DMS 273 treated with DMSO at 0.1 percent for 48 hours (cell line): Measurements from ENCODE around the gene ARHGAP26.
"Not testable (repeated sequence)": the region's sequence is repeated elsewhere in the genome, so short reads cannot be mapped to it uniquely, and the experiment has no call there.

Source experiments
- DNase-seq: peaks from one replicate; lab custom pipeline; 2025; lab: John Stamatoyannopoulos, UW

The ARHGAP26 gene

GRCh38 chr5:142931896-142932686 lies 161.9 kb downstream of the ARHGAP26 start:
- DNase-seq = no peak

DNA sequence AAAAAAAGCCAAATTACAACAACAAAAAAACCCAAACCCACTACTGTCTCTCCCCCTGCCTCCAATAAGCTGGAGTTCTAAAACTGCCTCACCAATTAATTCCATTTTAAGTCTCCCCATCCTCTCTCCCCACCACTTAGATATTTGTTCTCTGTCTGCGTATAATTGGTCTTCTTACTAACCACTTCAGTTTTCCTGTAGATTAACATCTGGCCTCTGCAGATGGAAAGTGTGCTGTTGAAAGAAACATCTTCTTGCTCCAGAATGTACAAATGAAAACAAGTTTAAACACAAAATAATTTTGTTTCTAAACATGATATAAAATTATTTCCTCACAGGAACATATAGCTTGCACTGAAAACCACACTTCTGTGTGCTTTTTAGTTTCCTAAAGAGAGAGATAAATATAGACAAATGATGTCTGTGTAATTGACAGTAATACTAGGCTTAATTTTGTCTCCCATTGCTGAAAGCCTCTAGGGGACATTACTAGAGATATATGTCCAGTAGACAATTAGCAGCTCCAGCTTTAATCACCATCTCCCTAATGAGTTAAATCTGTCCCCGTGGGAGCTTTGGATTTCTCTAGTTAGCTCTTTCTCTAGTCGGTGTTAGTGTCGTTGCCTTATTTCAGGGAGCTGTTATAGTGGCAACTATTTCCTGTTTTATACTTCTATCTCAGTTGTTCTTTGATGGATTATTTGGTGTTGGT lies 164.0 kb downstream of the ARHGAP26 start:
- DNase-seq = peak; percentile 78

- DNase-seq = no peak
Measured at GRCh38 chr5:142935014-142935413, 164.8 kb downstream of the ARHGAP26 start.

GRCh38 chr5:142937374-142937773 lies 167.2 kb downstream of the ARHGAP26 start:
- no peak for DNase-seq

GRCh38 chr5:142938266-142938880 lies 168.2 kb downstream of the ARHGAP26 start:
- DNase-seq = no peak

GRCh38 chr5:142939006-142939405 lies 168.8 kb downstream of the ARHGAP26 start:
- DNase-seq = no peak

DNA sequence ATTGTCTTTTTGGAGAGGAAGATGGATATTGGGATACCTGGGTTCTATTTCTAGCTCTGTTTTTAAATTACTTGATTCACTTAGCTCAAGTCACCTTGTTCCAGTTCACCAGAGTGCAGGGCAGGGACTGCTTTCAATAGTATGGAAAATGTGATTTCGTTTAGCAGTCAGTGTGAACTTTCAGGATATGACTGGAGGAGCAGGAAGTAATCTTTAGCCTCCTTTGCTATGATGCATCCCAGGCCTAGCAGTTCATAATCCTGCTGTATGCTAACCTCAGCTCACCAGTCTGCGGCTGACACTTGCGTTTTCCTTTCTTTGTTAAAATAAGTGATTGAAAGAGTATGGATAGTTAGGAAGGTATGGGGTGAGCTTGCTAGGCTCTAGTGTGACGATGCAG lies 169.7 kb downstream of the ARHGAP26 start:
- no peak for DNase-seq

DNA sequence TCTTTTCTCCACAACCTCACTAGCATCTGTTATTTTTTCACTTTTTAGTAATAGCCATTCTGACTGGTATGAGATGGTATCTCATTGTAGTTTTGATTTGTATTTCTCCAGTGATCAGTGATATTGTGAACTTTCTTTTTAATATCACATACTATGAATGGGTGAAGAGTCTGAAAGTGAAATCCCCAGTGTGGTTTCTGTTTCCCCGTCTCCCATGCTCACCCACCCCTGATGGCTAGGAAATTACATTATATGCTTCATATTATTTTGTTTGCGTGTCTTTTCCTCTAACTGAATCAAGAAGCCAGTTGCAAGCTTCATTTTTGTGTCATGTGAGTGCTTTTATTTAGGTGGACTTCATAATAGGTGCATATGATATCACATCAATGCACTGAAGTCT lies 171.1 kb downstream of the ARHGAP26 start:
- DNase-seq = no peak

- no peak for DNase-seq
Measured at GRCh38 chr5:142942901-142943300, 172.7 kb downstream of the ARHGAP26 start.

DNA sequence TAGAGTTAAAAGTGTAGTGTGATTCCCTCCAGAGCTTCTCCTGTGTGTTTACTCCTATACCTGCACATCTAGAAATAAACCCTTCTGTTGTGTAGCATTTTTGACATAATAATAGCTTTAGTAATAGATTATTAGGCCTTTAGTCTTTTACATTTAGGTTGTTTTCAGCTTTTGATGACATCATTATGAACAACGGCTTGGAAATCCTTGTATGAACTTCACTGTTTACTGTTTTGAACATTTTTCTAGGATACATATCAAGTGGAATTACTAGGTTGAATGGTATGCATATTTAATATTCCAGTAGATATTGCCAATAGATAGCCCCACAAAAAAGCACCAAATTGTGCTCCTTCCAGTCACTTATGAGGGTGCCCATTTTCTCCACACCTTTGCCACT lies 174.0 kb downstream of the ARHGAP26 start:
- DNase-seq = no peak

GRCh38 chr5:142945321-142945720 lies 175.1 kb downstream of the ARHGAP26 start:
- DNase-seq = no peak

- no peak for DNase-seq
Measured at GRCh38 chr5:142945845-142946244, 175.7 kb downstream of the ARHGAP26 start.

DNA sequence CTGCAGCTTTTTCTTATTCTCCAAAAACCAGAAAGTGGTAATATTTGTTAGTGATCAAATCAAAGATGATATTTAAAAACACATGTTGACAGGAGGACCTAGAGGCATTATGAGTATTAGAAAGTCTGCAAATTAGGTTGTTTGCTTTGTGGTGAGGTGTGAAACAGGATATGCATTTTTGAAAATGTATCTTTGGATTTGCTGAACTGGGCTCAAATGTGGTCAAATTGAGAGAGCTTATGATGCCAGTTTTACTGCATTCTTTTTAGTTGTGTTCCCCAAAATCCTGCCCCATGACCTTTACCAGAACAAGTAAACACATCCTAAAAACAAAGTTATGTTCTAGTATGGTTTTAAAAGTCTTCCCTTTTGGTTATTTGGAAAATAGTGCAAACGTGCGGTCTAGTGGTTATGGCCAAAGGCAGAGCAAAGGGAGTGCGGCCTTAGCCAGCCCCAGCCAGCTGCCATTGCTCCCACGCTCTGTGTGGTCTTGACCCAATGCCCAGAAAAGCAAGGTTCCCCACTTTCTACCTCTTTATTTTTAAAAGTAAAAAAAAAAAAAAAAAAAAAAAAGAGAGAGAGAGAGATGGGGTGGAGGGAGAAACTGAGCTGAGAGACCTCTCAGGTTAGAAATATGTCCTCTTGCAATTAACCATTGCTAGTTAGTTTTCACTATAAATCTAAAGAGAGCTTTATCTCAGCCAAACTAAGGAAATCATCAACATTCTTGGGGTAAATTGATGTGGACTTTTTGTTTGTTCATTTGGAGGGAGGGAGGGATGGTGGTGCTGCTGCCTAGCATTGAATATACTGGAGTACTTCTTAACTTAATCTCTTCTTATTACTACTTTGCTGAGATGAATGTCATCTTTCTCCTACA lies 176.6 kb downstream of the ARHGAP26 start:
- DNase-seq = no peak

DNA sequence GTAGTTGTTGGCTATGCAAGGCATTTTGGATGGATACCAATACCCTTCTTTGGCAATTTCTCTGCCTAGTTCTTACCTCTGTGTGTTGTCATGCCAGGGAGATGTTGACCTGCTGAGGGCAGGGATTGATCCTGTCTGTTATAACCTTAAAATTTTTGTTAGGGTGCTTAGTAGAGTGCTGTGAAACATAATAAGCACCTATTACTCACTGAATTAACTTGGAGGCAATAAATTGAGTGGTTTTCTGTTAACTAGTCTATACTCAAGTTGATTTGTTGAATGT lies 177.2 kb downstream of the ARHGAP26 start:
- no peak for DNase-seq

- DNase-seq = no peak
Measured at GRCh38 chr5:142952229-142952628, 182.1 kb downstream of the ARHGAP26 start.

DNA sequence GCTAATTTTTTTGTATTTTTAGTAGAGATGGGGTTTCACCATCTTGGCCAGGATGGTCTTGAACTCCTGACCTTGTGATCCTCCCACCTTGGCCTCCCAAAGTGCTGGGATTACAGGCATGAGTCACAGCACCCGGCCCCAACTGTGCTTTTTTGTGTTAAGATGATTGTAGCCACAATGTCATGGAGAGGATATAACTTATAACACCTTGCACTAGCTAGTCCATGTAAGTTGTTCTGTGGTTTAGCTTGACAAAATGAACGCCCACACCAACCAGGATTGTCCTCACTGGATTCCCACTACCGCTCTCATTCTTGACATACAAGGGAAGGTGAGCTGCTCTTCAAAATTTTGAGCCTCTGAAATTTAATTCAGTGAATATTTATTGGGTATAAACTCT lies 182.7 kb downstream of the ARHGAP26 start:
- DNase-seq = not testable (repeated sequence)

- DNase-seq = no peak
Measured at GRCh38 chr5:142954455-142954854, 184.3 kb downstream of the ARHGAP26 start.

GRCh38 chr5:142955628-142956027 lies 185.5 kb downstream of the ARHGAP26 start:
- no peak for DNase-seq

DNA sequence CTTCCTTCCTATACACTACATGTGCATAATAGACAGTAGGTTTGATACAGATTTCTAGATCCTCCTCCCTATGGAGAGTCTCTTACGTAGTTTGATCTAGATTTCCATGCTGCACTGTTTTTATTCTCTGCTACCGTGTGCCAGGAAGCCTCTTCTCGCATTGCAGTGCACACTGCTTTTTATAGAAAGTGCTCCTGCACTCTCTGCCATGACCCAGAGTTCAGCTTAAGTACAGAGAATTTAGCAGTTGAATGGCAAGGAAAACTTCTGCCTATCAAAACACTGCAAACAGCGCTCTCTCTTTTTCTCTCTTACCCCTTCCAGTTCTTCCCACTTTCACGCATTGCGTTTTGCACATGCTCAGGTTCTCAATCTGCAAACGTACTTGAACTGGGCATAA lies 187.4 kb downstream of the ARHGAP26 start:
- no peak for DNase-seq

DNA sequence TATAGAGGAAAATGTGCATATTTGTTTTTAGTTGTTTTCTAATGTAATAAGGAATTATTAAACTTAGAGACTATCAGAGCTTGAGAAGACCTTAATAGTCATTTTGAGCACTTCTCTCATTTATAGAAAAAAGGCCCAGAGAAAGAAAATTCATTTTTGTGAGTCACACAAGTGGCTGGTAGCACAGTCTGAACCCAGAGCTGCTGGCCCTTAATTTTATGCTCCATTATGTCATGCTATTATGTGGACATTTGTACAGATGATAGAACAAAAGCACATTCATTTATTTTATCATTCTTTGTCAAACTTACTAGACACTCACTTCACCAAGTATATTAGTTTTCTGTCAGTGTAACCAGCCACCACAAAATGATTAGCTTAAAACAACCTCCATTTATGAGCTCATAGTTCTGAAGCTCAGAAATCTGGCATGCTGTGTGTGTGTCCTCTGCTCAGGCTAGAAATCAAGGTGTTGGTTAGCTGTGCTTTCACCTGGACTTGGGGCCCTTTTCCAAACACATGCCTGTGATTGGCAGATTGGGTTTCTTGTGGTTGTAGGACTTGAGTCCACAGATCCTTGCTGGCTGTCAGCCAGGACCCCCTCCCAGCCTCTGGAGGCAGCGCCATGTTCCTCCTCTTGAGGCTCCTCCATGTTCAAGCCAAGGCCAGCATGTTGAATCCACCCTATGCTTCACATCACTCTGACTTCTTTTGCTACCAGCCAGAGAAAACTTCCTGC lies 188.9 kb downstream of the ARHGAP26 start:
- DNase-seq = no peak
